IMR-90 (cell line): ENCODE measurements around the gene TAF11L3. TPM values are rescaled to one million over a fixed set of nuclear protein-coding genes. Genes with fewer than 3 reads are reported as not detected.

Source experiments
- ATAC-seq: fragments of 200-7000 bp; cut with Tn5 transposase; 2 replicates; pipeline ENCODE4 v1.9.1; 2020; ENCODE audit warnings: low read depth, mild to moderate bottlenecking, moderate library complexity
- BruUV-seq: library from RNA; stranded (reverse); fragments of 400-500 nt; replicated peaks from 2 replicates; lab custom pipeline; 2021; lab: Mats Ljungman, UMichigan
- CTCF ChIA-PET: fragments of 300-600 bp; formaldehyde crosslinking; extraction: SDS; loops from one replicate; lab custom pipeline; 2021; ENCODE audit warnings: antibody characterized with exemption; lab: Yijun Ruan, JAX
- POLR2A ChIA-PET: fragments of 300-600 bp; sonication (Branson Sonifier 250); formaldehyde crosslinking; loops from one replicate; lab custom pipeline; 2022; ENCODE audit warnings: antibody characterized with exemption; ENCODE audit not compliant: unreplicated experiment; lab: Charles Lee
- DNase-seq: peaks from one replicate; pipeline ENCODE4 v3.0.0; 2013
- H2AFZ ChIP-seq: replicated peaks from 2 replicates; pipeline ENCODE3; 2013; ENCODE audit warnings: low read length, mild to moderate bottlenecking; ENCODE audit not compliant: poor library complexity
- H2AK5ac ChIP-seq: 2 replicates; pipeline ENCODE4 v1.6.1; 2013; ENCODE audit warnings: low read depth, low read length, inconsistent platforms
- H2AK9ac ChIP-seq: replicated peaks from 2 replicates; pipeline ENCODE3; 2013; ENCODE audit warnings: mild to moderate bottlenecking, low read depth, low read length, moderate library complexity; ENCODE audit not compliant: poor library complexity
- H2BK120ac ChIP-seq: 2 replicates; pipeline ENCODE4 v1.6.1; 2013; ENCODE audit warnings: low read depth, low read length, inconsistent platforms
- H2BK15ac ChIP-seq: 3 replicates; pipeline ENCODE4 v1.6.1; 2013; ENCODE audit warnings: low read depth, low read length, inconsistent platforms
- H2BK20ac ChIP-seq: 2 replicates; pipeline ENCODE4 v1.6.1; 2013; ENCODE audit warnings: low read depth, mild to moderate bottlenecking, inconsistent platforms, low read length, moderate library complexity
- H2BK5ac ChIP-seq: 2 replicates; pipeline ENCODE4 v1.6.1; 2013; ENCODE audit warnings: mild to moderate bottlenecking, low read depth, low read length, inconsistent platforms; ENCODE audit not compliant: poor library complexity, severe bottlenecking
- H3K14ac ChIP-seq: replicated peaks from 2 replicates; pipeline ENCODE4 v1.6.1; 2013; ENCODE audit warnings: low read depth, low read length, inconsistent platforms
- H3K18ac ChIP-seq: 2 replicates; pipeline ENCODE4 v1.6.1; 2013; ENCODE audit warnings: low read depth, low read length, control low read depth
- H3K23ac ChIP-seq: 2 replicates; pipeline ENCODE4 v1.6.1; 2013; ENCODE audit warnings: low read depth, low read length, inconsistent platforms
- H3K27ac ChIP-seq: 2 replicates; pipeline ENCODE4 v1.5.1; 2013; ENCODE audit warnings: mild to moderate bottlenecking, control low read depth, low read length; ENCODE audit not compliant: insufficient read depth
- H3K27me3 ChIP-seq: 2 replicates; pipeline ENCODE4 v1.6.1; 2013; ENCODE audit warnings: low read length; ENCODE audit not compliant: control insufficient read depth, insufficient read depth
- H3K36me3 ChIP-seq: 2 replicates; pipeline ENCODE4 v1.6.1; 2013; ENCODE audit warnings: low read length, mixed read lengths; ENCODE audit not compliant: control insufficient read depth, insufficient read depth
- H3K4ac ChIP-seq: 2 replicates; pipeline ENCODE4 v1.6.1; 2013; ENCODE audit warnings: low read depth, low read length, inconsistent platforms
- H3K4me1 ChIP-seq: 2 replicates; pipeline ENCODE4 v1.6.1; 2013; ENCODE audit warnings: low read length, mixed read lengths; ENCODE audit not compliant: control insufficient read depth, insufficient read depth
- H3K4me2 ChIP-seq: 2 replicates; pipeline ENCODE4 v1.6.1; 2013; ENCODE audit warnings: low read depth, mild to moderate bottlenecking, control low read depth, low read length, moderate library complexity
- H3K4me3 ChIP-seq: 2 replicates; pipeline ENCODE4 v1.5.1; 2013; ENCODE audit warnings: low read depth, mild to moderate bottlenecking, control low read depth, low read length, moderate library complexity; ENCODE audit not compliant: insufficient read depth
- H3K56ac ChIP-seq: 2 replicates; pipeline ENCODE4 v1.6.1; 2013; ENCODE audit warnings: low read length, inconsistent platforms; ENCODE audit not compliant: insufficient read depth; ENCODE audit errors: extremely low read depth
- H3K79me1 ChIP-seq, 2 experiments: 2 replicates each; pipeline ENCODE4 v1.6.1; 2013; ENCODE audit warnings: low read length in 2 of 2, inconsistent platforms in 1 of 2, low read depth in 1 of 2
- H3K9ac ChIP-seq: 2 replicates; pipeline ENCODE4 v1.6.1; 2013; ENCODE audit warnings: low read depth, low read length, control low read depth
- H3K9me1 ChIP-seq: 2 replicates; pipeline ENCODE4 v1.6.1; 2013; ENCODE audit warnings: low read length, inconsistent platforms; ENCODE audit not compliant: insufficient read depth
- H3K9me3 ChIP-seq: 2 replicates; pipeline ENCODE4 v1.6.1; 2013; ENCODE audit warnings: low read length; ENCODE audit not compliant: control insufficient read depth, insufficient read depth
- H4K20me1 ChIP-seq: 2 replicates; pipeline ENCODE4 v1.6.1; 2013; ENCODE audit warnings: low read length, inconsistent platforms; ENCODE audit not compliant: insufficient read depth
- H4K5ac ChIP-seq: 2 replicates; pipeline ENCODE4 v1.6.1; 2013; ENCODE audit warnings: mild to moderate bottlenecking, low read depth, low read length, control low read depth
- H4K8ac ChIP-seq, 2 experiments: 2 replicates each; pipeline ENCODE4 v1.6.1; 2013; ENCODE audit warnings: low read depth in 2 of 2, low read length in 2 of 2, control low read depth in 1 of 2, inconsistent platforms in 1 of 2
- H4K91ac ChIP-seq: 2 replicates; pipeline ENCODE4 v1.6.1; 2013; ENCODE audit warnings: low read depth, low read length, inconsistent platforms; ENCODE audit not compliant: insufficient read depth
- BHLHE40 ChIP-seq: fragments of 150-350 bp; IDR thresholded peaks from 2 replicates; pipeline ENCODE4 v1.6.1; 2016; ENCODE audit warnings: mild to moderate bottlenecking, low read depth, low read length
- CHD1 ChIP-seq: IDR thresholded peaks from 2 replicates; pipeline ENCODE4 v1.6.1; 2012; ENCODE audit warnings: low read depth, low read length, improper control_type of control experiment
- FOS ChIP-seq: fragments of 150-350 bp; IDR thresholded peaks from 2 replicates; pipeline ENCODE4 v1.6.1; 2016; ENCODE audit warnings: low read depth, low read length
- MAFK ChIP-seq: IDR thresholded peaks from 2 replicates; pipeline ENCODE4 v1.6.1; 2012; ENCODE audit warnings: low read depth, low read length, improper control_type of control experiment
- MAZ ChIP-seq: IDR thresholded peaks from 2 replicates; pipeline ENCODE4 v1.6.1; 2012; ENCODE audit warnings: low read depth, mild to moderate bottlenecking, low read length, improper control_type of control experiment, moderate library complexity, borderline replicate concordance
- MXI1 ChIP-seq: IDR thresholded peaks from 2 replicates; pipeline ENCODE4 v1.6.1; 2012; ENCODE audit warnings: low read depth, mild to moderate bottlenecking, low read length, moderate library complexity, borderline replicate concordance
- NFE2L2 ChIP-seq: fragments of 150-350 bp; IDR thresholded peaks from 2 replicates; pipeline ENCODE4 v1.6.1; 2016; ENCODE audit warnings: low read depth, mild to moderate bottlenecking, low read length
- RCOR1 ChIP-seq: IDR thresholded peaks from 2 replicates; pipeline ENCODE4 v1.6.1; 2012; ENCODE audit warnings: mild to moderate bottlenecking, low read length, improper control_type of control experiment; ENCODE audit not compliant: insufficient replicate concordance
- WGBS, 2 experiments: methylation state at CpG; one replicate each; pipeline versions ENCODE4 v1.1.5 to v1.1.7; 2013; ENCODE audit warnings: missing lambda C conversion rate in 2 of 2; ENCODE audit not compliant: insufficient read length in 1 of 2; ENCODE audit errors: extremely low coverage in 2 of 2; 5-methylcytosine and 5-hydroxymethylcytosine counted together
- dilution Hi-C: fragments of 300-500 bp; cut with HindIII; formaldehyde crosslinking; loops from one replicate; pipeline ENCODE4 v1.14.3; 2018; ENCODE audit warnings: low sequenced_read_pairs; ENCODE audit not compliant: unreplicated experiment
- in situ Hi-C: fragments of 300-500 bp; cut with MboI; formaldehyde crosslinking; loops from 3 replicates; pipeline ENCODE4 v1.14.3; 2019; ENCODE audit warnings: low sequenced_read_pairs, inconsistent platforms, mixed read lengths
- intact Hi-C: fragments of 100-400 bp; cut with micrococcal nuclease; formaldehyde crosslinking; loops from 2 replicates; pipeline ENCODE4 v1.10.0; 2022
- polyA plus RNA-seq, 3 experiments: library from polyadenylated mRNA; depleted of rRNA; stranded (reverse); fragments of >200 nt; gene quantifications; 2 replicates each; pipeline ENCODE4 v1.2.3, GENCODE V29; 2012; ENCODE audit warnings: low replicate concordance in 1 of 3
- total RNA-seq: library from RNA; depleted of rRNA; stranded (reverse); fragments of >200 nt; gene quantifications from 2 replicates; pipeline ENCODE4 v1.2.3, GENCODE V29; 2012
- TF ChIP-seq, protein P1 (sequence below): conservative IDR thresholded peaks from 2 replicates; pipeline ENCODE4 v1.5.1; 2012; ENCODE audit warnings: mild to moderate bottlenecking, low read depth, low read length, improper control_type of control experiment

The TAF11L3 gene
- total and polyA plus RNA-seq, 2 of the 4 experiments (the other 2 are of a cell fraction): not detected

DNA sequence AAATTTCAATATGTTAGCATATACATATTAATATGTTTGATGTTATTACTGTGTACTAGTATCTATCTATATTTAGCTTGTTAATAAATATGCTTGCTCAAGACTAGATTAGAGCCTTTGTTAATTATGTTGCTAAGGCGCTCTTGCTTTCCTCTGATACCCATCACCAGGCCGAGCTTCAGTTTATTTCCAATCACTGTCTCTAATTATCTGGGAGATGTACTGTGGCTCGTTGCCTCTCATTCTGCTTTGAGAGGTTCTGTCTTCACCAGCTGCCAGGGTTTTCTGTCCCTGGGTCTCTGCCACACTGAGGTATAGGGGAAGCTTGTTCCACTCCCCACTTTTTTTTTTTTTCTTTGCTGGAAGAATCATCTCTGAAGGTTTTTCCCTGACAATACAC lies 41.1 kb upstream of the TAF11L3 start:
- Histone ChIP-seq H3K4ac (no peak overlapping the region), H3K4me2 (no peak overlapping the region), H3K56ac (no peak overlapping the region), H4K8ac (no peak overlapping the region), H4K5ac (no peak overlapping the region), H2BK15ac (no peak overlapping the region), H3K14ac (no peak overlapping the region), H4K20me1 (no peaks in the 10 kb centered on the region), H3K27me3 (peaks cover 6% of the 10 kb centered on the region), H3K9ac (no peak overlapping the region), H3K36me3 (no peaks in the 10 kb centered on the region), H3K9me1 (no peaks in the 10 kb centered on the region), H3K4me3 (no peak overlapping the region), H3K27ac (no peak overlapping the region), H2AK9ac (no peak overlapping the region), H3K4me1 (no peaks in the 10 kb centered on the region), H2AK5ac (no peak overlapping the region), H2AFZ (no peak overlapping the region), H4K91ac (no peak overlapping the region), H3K23ac (no peak overlapping the region), H3K18ac (no peak overlapping the region), H2BK120ac (no peak overlapping the region), H3K79me1 (no peaks in the 10 kb centered on the region), H2BK20ac (no peak overlapping the region), H3K9me3 (no peaks in the 10 kb centered on the region), H2BK5ac (no peak overlapping the region)
- no CpG with 5 or more reads among the region's 3 CpGs for WGBS, 2 experiments
- ChIA-PET CTCF (interaction anchor here (0.5 to 0.6 kb wide), 2 partner anchors 8 to 158 kb away, joined by 3 to 4 read pairs; no protein-coding TSS in a partner anchor), POLR2A (no interaction called here)
- intact Hi-C loops (no loop called here), dilution Hi-C loops (no loop called here), in situ Hi-C loops (no loop called here)
- no TSS peak for BruUV-seq
- no peak for TF ChIP-seq FOS
- no peak for TF ChIP-seq BHLHE40
- TF ChIP-seq NFE2L2: no peak
- no peak for TF ChIP-seq CHD1
- TF ChIP-seq, protein P1, sequence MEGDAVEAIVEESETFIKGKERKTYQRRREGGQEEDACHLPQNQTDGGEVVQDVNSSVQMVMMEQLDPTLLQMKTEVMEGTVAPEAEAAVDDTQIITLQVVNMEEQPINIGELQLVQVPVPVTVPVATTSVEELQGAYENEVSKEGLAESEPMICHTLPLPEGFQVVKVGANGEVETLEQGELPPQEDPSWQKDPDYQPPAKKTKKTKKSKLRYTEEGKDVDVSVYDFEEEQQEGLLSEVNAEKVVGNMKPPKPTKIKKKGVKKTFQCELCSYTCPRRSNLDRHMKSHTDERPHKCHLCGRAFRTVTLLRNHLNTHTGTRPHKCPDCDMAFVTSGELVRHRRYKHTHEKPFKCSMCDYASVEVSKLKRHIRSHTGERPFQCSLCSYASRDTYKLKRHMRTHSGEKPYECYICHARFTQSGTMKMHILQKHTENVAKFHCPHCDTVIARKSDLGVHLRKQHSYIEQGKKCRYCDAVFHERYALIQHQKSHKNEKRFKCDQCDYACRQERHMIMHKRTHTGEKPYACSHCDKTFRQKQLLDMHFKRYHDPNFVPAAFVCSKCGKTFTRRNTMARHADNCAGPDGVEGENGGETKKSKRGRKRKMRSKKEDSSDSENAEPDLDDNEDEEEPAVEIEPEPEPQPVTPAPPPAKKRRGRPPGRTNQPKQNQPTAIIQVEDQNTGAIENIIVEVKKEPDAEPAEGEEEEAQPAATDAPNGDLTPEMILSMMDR: no peak
- no peak for TF ChIP-seq RCOR1
- TF ChIP-seq MAZ: no peak
- TF ChIP-seq MAFK: no peak
- no peak for TF ChIP-seq MXI1
- DNase-seq: no peak
- ATAC-seq: no peak
